ENCODE results near the gene FSIP1. TPM values are rescaled to one million over a fixed set of nuclear protein-coding genes. Genes with fewer than 3 reads are reported as not detected.

FSIP1 gene
- total RNA-seq, 5 donors from 2014 or later (not counting 1 experiment from before 2014, with no cell fraction given): 0.30 to 1.0 (median 0.43) TPM

- Mint-ChIP-seq H3K36me3 (no peaks in the 10 kb centered on the region), H3K9me3 (no peaks in the 10 kb centered on the region), H3K27me3 (peaks cover 0 to 2% of the 10 kb centered on the region in 2 donors), H3K4me3 (no peak overlapping the region), H3K27ac (no peak overlapping the region), H3K4me1 (no peaks in the 10 kb centered on the region)
- H3K4me1 ChIP-seq (ENCODE audit: control insufficient read depth in 1 of 2, extremely low read depth in 1 of 2, insufficient read depth in 2 of 2, low read length in 2 of 2): no peaks in the 10 kb centered on the region
- WGBS (ENCODE audit: insufficient coverage): 85% methylated on average over 2 of the region's 4 CpGs
- H3K36me3 ChIP-seq (ENCODE audit: control insufficient read depth in 2 of 2, extremely low read depth in 1 of 2, insufficient read depth in 1 of 2, low read length in 1 of 2): no peaks in the 10 kb centered on the region
- no peak overlapping the region for H3K27ac ChIP-seq (ENCODE audit: low read length)
- ATAC-seq (replicated peaks in 1 of 4) (no peak), DNase-seq (no peak)
- POLR2A ChIA-PET: no interaction called here
- H3K27me3 ChIP-seq (replicated peaks in 1 of 2; ENCODE audit: control insufficient read depth in 2 of 2, extremely low read depth in 1 of 2, insufficient read depth in 2 of 2, low read length in 1 of 2): peaks cover 0 to 5% of the 10 kb centered on the region in 2 experiments
- H3K4me3 ChIP-seq (ENCODE audit: control insufficient read depth in 1 of 2, extremely low read depth in 1 of 2, low read length in 1 of 2): no peak overlapping the region
- H3K9me3 ChIP-seq: no peaks in the 10 kb centered on the region
- CTCF ChIA-PET: no interaction called here
These were observed 45.5 kb downstream of the FSIP1 start for GRCh38 chr15:39737196-39737550.

- ChIA-PET POLR2A (no interaction called here), CTCF (interaction anchor here in 1 of 2 donors (1.3 kb wide), 1 partner anchor 21 kb away, joined by 5 read pairs; no protein-coding TSS in a partner anchor)
- Histone ChIP-seq H3K27ac (ENCODE audit: low read length) (no peak overlapping the region), H3K36me3 (ENCODE audit: control insufficient read depth in 2 of 2, extremely low read depth in 1 of 2, insufficient read depth in 1 of 2, low read length in 1 of 2) (no peaks in the 10 kb centered on the region), H3K4me3 (ENCODE audit: control insufficient read depth in 1 of 2, extremely low read depth in 1 of 2, low read length in 1 of 2) (no peak overlapping the region), H3K4me1 (ENCODE audit: control insufficient read depth in 1 of 2, extremely low read depth in 1 of 2, insufficient read depth in 2 of 2, low read length in 2 of 2) (no peaks in the 10 kb centered on the region), H3K9me3 (no peaks in the 10 kb centered on the region), H3K27me3 (replicated peaks in 1 of 2; ENCODE audit: control insufficient read depth in 2 of 2, extremely low read depth in 1 of 2, insufficient read depth in 2 of 2, low read length in 1 of 2) (peaks cover 0 to 5% of the 10 kb centered on the region in 2 experiments)
- WGBS (ENCODE audit: insufficient coverage): 81% methylated on average over 5 of the region's 6 CpGs
- Mint-ChIP-seq H3K27ac (no peak overlapping the region), H3K9me3 (no peaks in the 10 kb centered on the region), H3K36me3 (no peaks in the 10 kb centered on the region), H3K27me3 (peaks cover 2 to 3% of the 10 kb centered on the region in 2 donors), H3K4me1 (no peaks in the 10 kb centered on the region), H3K4me3 (no peak overlapping the region)
- no peak for DNase-seq
- ATAC-seq (replicated peaks in 1 of 4): no peak
These were observed 46.0 kb downstream of the FSIP1 start for GRCh38 chr15:39736412-39737195.

GRCh38 chr15:39735120-39735717 lies 47.4 kb downstream of the FSIP1 start:
- no peaks in the 10 kb centered on the region for H3K36me3 Mint-ChIP-seq
- ChIA-PET CTCF (interaction anchor here in 1 of 2 donors (1.3 kb wide), 1 partner anchor 22 kb away, joined by 5 read pairs; no protein-coding TSS in a partner anchor), POLR2A (no interaction called here)
- no peak for DNase-seq
- H3K4me3 Mint-ChIP-seq: no peak overlapping the region
- H3K27ac Mint-ChIP-seq: no peak overlapping the region
- H3K9me3 Mint-ChIP-seq: no peaks in the 10 kb centered on the region
- H3K27me3 ChIP-seq (replicated peaks in 1 of 2; ENCODE audit: control insufficient read depth in 2 of 2, extremely low read depth in 1 of 2, insufficient read depth in 2 of 2, low read length in 1 of 2): peaks cover 0 to 5% of the 10 kb centered on the region in 2 experiments
- H3K4me1 Mint-ChIP-seq: no peaks in the 10 kb centered on the region
- H3K9me3 ChIP-seq: no peaks in the 10 kb centered on the region
- WGBS (ENCODE audit: insufficient coverage): no CpG with 5 or more reads among the region's 4 CpGs
- peaks cover 3% of the 10 kb centered on the region in 2 donors for H3K27me3 Mint-ChIP-seq
- no peaks in the 10 kb centered on the region for H3K4me1 ChIP-seq (ENCODE audit: control insufficient read depth in 1 of 2, extremely low read depth in 1 of 2, insufficient read depth in 2 of 2, low read length in 2 of 2)
- no peak overlapping the region for H3K4me3 ChIP-seq (ENCODE audit: control insufficient read depth in 1 of 2, extremely low read depth in 1 of 2, low read length in 1 of 2)
- H3K27ac ChIP-seq (ENCODE audit: low read length): no peak overlapping the region
- H3K36me3 ChIP-seq (ENCODE audit: control insufficient read depth in 2 of 2, extremely low read depth in 1 of 2, insufficient read depth in 1 of 2, low read length in 1 of 2): no peaks in the 10 kb centered on the region
- no peak for ATAC-seq (replicated peaks in 1 of 4)

GRCh38 chr15:39731266-39731665 lies 51.4 kb downstream of the FSIP1 start:
- Histone ChIP-seq H3K27ac (ENCODE audit: low read length) (no peak overlapping the region), H3K4me1 (ENCODE audit: control insufficient read depth in 1 of 2, extremely low read depth in 1 of 2, insufficient read depth in 2 of 2, low read length in 2 of 2) (no peaks in the 10 kb centered on the region), H3K4me3 (ENCODE audit: control insufficient read depth in 1 of 2, extremely low read depth in 1 of 2, low read length in 1 of 2) (no peak overlapping the region), H3K36me3 (ENCODE audit: control insufficient read depth in 2 of 2, extremely low read depth in 1 of 2, insufficient read depth in 1 of 2, low read length in 1 of 2) (no peaks in the 10 kb centered on the region), H3K9me3 (no peaks in the 10 kb centered on the region), H3K27me3 (replicated peaks in 1 of 2; ENCODE audit: control insufficient read depth in 2 of 2, extremely low read depth in 1 of 2, insufficient read depth in 2 of 2, low read length in 1 of 2) (no peaks in the 10 kb centered on the region)
- DNase-seq (no peak), ATAC-seq (replicated peaks in 1 of 4) (no peak)
- Mint-ChIP-seq H3K4me1 (no peaks in the 10 kb centered on the region), H3K36me3 (no peaks in the 10 kb centered on the region), H3K4me3 (no peak overlapping the region), H3K9me3 (no peaks in the 10 kb centered on the region), H3K27me3 (peaks cover 9 to 12% of the 10 kb centered on the region in 2 donors), H3K27ac (no peak overlapping the region)
- POLR2A ChIA-PET: no interaction called here
- CTCF ChIA-PET: no interaction called here
- WGBS (ENCODE audit: insufficient coverage): no CpG with 5 or more reads among the region's 3 CpGs

- Histone ChIP-seq H3K9me3 (no peaks in the 10 kb centered on the region), H3K27me3 (replicated peaks in 1 of 2; ENCODE audit: control insufficient read depth in 2 of 2, extremely low read depth in 1 of 2, insufficient read depth in 2 of 2, low read length in 1 of 2) (no peaks in the 10 kb centered on the region), H3K4me3 (ENCODE audit: control insufficient read depth in 1 of 2, extremely low read depth in 1 of 2, low read length in 1 of 2) (no peak overlapping the region), H3K27ac (ENCODE audit: low read length) (no peak overlapping the region), H3K4me1 (ENCODE audit: control insufficient read depth in 1 of 2, extremely low read depth in 1 of 2, insufficient read depth in 2 of 2, low read length in 2 of 2) (no peaks in the 10 kb centered on the region), H3K36me3 (ENCODE audit: control insufficient read depth in 2 of 2, extremely low read depth in 1 of 2, insufficient read depth in 1 of 2, low read length in 1 of 2) (no peaks in the 10 kb centered on the region)
- H3K36me3 Mint-ChIP-seq: no peaks in the 10 kb centered on the region
- no peak for DNase-seq
- WGBS (ENCODE audit: insufficient coverage): 86% methylated on average over 1 of the region's 5 CpGs
- peaks cover 9 to 18% of the 10 kb centered on the region in 2 donors for H3K27me3 Mint-ChIP-seq
- H3K4me1 Mint-ChIP-seq: no peaks in the 10 kb centered on the region
- no peaks in the 10 kb centered on the region for H3K9me3 Mint-ChIP-seq
- ChIA-PET POLR2A (no interaction called here), CTCF (no interaction called here)
- no peak overlapping the region for H3K27ac Mint-ChIP-seq
- ATAC-seq (replicated peaks in 1 of 4): no peak
- H3K4me3 Mint-ChIP-seq: no peak overlapping the region
These were observed 52.1 kb downstream of the FSIP1 start for GRCh38 chr15:39730552-39730951.

GRCh38 chr15:39729500-39729899 lies 53.1 kb downstream of the FSIP1 start:
- Mint-ChIP-seq H3K4me3 (no peak overlapping the region), H3K9me3 (no peaks in the 10 kb centered on the region), H3K36me3 (no peaks in the 10 kb centered on the region), H3K27ac (no peak overlapping the region), H3K4me1 (no peaks in the 10 kb centered on the region), H3K27me3 (peaks cover 12 to 21% of the 10 kb centered on the region in 2 donors)
- WGBS (ENCODE audit: insufficient coverage): 100% methylated on average over 2 of the region's 4 CpGs
- no peak overlapping the region for H3K27ac ChIP-seq (ENCODE audit: low read length)
- H3K36me3 ChIP-seq (ENCODE audit: control insufficient read depth in 2 of 2, extremely low read depth in 1 of 2, insufficient read depth in 1 of 2, low read length in 1 of 2): no peaks in the 10 kb centered on the region
- no peaks in the 10 kb centered on the region for H3K9me3 ChIP-seq
- ChIA-PET CTCF (no interaction called here), POLR2A (no interaction called here)
- H3K4me3 ChIP-seq (ENCODE audit: control insufficient read depth in 1 of 2, extremely low read depth in 1 of 2, low read length in 1 of 2): no peak overlapping the region
- ATAC-seq (replicated peaks in 1 of 4) (no peak), DNase-seq (no peak)
- no peaks in the 10 kb centered on the region for H3K4me1 ChIP-seq (ENCODE audit: control insufficient read depth in 1 of 2, extremely low read depth in 1 of 2, insufficient read depth in 2 of 2, low read length in 2 of 2)
- no peaks in the 10 kb centered on the region for H3K27me3 ChIP-seq (replicated peaks in 1 of 2; ENCODE audit: control insufficient read depth in 2 of 2, extremely low read depth in 1 of 2, insufficient read depth in 2 of 2, low read length in 1 of 2)

Measured in T-cell (primary cell).